Ishikawa (cell line): Measurements from ENCODE around the gene LANCL2.

Experiments
- CEBPB ChIP-seq: IDR thresholded peaks from 2 replicates; pipeline ENCODE4 v1.6.1; 2012
- EGR1 ChIP-seq: IDR thresholded peaks from 2 replicates; pipeline ENCODE4 v1.6.1; 2012
- EP300 ChIP-seq: IDR thresholded peaks from 2 replicates; pipeline ENCODE4 v1.6.1; 2012; ENCODE audit warnings: borderline replicate concordance
- FOXM1 ChIP-seq: IDR thresholded peaks from 2 replicates; pipeline ENCODE4 v1.6.1; 2012; ENCODE audit warnings: low read depth, borderline replicate concordance
- NFIC ChIP-seq: IDR thresholded peaks from 2 replicates; pipeline ENCODE4 v1.6.1; 2012
- RAD21 ChIP-seq: IDR thresholded peaks from 2 replicates; pipeline ENCODE4 v1.6.1; 2012; ENCODE audit warnings: low read depth
- TAF1 ChIP-seq: IDR thresholded peaks from 2 replicates; pipeline ENCODE4 v1.6.1; 2012; ENCODE audit warnings: low read depth, mild to moderate bottlenecking
- YY1 ChIP-seq: IDR thresholded peaks from 2 replicates; pipeline ENCODE4 v1.6.1; 2012; ENCODE audit warnings: low read depth
- TF ChIP-seq, protein P1 (sequence below): IDR thresholded peaks from 2 replicates; pipeline ENCODE4 v1.6.1; 2012
- TF ChIP-seq, protein P2 (sequence below): IDR thresholded peaks from 2 replicates; pipeline ENCODE4 v1.6.1; 2012; ENCODE audit warnings: low read depth, mild to moderate bottlenecking

DNA sequence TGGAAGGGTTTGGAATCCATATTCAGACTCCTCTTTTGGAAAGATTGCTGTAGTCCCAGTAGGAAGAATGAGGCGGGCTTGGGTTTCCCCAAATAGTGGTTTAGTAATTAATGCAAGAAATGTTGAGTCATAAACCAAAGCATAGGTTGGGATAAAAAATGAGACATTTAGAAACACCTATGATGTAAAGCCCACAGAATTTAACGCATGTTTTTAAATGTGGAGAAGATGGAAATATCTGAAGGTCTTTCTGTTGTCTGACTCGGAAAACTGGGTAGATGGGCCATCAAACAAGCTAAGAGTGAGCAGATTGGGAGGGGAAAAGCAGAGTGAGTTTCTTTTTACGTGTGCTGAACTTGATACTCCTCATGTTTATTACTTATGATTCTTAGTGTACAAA is 62.2 kb downstream of the LANCL2 start:
- TF ChIP-seq CEBPB (no peak), NFIC (no peak), EP300 (no peak), EGR1 (no peak), FOXM1 (no peak), RAD21 (no peak), YY1 (no peak), TAF1 (no peak)
- TF ChIP-seq, protein P1, sequence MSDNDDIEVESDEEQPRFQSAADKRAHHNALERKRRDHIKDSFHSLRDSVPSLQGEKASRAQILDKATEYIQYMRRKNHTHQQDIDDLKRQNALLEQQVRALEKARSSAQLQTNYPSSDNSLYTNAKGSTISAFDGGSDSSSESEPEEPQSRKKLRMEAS, result no peak
- TF ChIP-seq, protein P2, sequence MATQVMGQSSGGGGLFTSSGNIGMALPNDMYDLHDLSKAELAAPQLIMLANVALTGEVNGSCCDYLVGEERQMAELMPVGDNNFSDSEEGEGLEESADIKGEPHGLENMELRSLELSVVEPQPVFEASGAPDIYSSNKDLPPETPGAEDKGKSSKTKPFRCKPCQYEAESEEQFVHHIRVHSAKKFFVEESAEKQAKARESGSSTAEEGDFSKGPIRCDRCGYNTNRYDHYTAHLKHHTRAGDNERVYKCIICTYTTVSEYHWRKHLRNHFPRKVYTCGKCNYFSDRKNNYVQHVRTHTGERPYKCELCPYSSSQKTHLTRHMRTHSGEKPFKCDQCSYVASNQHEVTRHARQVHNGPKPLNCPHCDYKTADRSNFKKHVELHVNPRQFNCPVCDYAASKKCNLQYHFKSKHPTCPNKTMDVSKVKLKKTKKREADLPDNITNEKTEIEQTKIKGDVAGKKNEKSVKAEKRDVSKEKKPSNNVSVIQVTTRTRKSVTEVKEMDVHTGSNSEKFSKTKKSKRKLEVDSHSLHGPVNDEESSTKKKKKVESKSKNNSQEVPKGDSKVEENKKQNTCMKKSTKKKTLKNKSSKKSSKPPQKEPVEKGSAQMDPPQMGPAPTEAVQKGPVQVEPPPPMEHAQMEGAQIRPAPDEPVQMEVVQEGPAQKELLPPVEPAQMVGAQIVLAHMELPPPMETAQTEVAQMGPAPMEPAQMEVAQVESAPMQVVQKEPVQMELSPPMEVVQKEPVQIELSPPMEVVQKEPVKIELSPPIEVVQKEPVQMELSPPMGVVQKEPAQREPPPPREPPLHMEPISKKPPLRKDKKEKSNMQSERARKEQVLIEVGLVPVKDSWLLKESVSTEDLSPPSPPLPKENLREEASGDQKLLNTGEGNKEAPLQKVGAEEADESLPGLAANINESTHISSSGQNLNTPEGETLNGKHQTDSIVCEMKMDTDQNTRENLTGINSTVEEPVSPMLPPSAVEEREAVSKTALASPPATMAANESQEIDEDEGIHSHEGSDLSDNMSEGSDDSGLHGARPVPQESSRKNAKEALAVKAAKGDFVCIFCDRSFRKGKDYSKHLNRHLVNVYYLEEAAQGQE, result no peak
